WERI-Rb-1 (cell line): ENCODE results near the gene CHRNA10.
"Not testable (repeated sequence)": the region's sequence is repeated elsewhere in the genome, so short reads cannot be mapped to it uniquely, and the experiment has no call there.

Source experiments
- DNase-seq: peaks from one replicate; pipeline ENCODE4 v3.0.0-alpha.2; 2020
- H3K27ac ChIP-seq: fragments of 250-450 bp; sonication (Bioruptor Pico); 2 replicates; pipeline ENCODE4 v1.5.1; 2020; ENCODE audit warnings: mild to moderate bottlenecking, moderate library complexity
- H3K27me3 ChIP-seq: fragments of 250-450 bp; sonication (Bioruptor Pico); 2 replicates; pipeline ENCODE4 v1.5.1; 2021; ENCODE audit warnings: mild to moderate bottlenecking, low read depth, moderate library complexity; ENCODE audit not compliant: insufficient read depth, severe bottlenecking
- H3K36me3 ChIP-seq: fragments of 250-450 bp; sonication (Bioruptor Pico); 2 replicates; pipeline ENCODE4 v1.5.1; 2020; ENCODE audit warnings: mild to moderate bottlenecking, moderate library complexity
- H3K4me3 ChIP-seq: 2 replicates; pipeline ENCODE4 v1.5.1; 2011; ENCODE audit warnings: low read depth, mild to moderate bottlenecking, control low read depth, low read length
- H3K9me3 ChIP-seq: fragments of 250-450 bp; sonication (Bioruptor Pico); 2 replicates; pipeline ENCODE4 v1.5.1; 2021; ENCODE audit warnings: mild to moderate bottlenecking, moderate library complexity; ENCODE audit not compliant: severe bottlenecking
- TF ChIP-seq, protein P1 (sequence below): IDR thresholded peaks from 2 replicates; pipeline ENCODE4 v1.5.1; 2011; ENCODE audit warnings: low read depth, mild to moderate bottlenecking, control low read depth, inconsistent platforms, low read length

Gene CHRNA10

DNA sequence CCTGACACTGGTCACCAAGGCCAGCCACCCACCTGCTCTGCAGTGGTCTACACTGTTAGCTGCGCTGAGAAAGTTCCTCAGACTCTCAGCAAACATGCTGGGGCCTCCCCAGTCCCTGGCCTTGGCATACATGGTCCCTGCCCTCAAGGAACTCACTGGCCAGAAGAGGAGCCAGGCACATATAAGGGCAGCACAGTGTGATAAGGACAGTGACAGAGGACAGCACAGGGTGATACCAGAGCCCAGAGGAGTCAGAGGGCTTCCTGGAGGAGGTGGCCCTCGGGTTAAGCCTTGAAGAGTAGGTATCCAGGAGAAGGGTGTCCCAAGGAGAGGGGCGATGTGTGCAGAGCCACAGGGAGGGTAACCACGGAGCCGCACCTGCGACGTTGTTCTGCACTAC is 25.6 kb downstream of the CHRNA10 start:
- no peak overlapping the region for H3K4me3 ChIP-seq
- TF ChIP-seq, protein P1, sequence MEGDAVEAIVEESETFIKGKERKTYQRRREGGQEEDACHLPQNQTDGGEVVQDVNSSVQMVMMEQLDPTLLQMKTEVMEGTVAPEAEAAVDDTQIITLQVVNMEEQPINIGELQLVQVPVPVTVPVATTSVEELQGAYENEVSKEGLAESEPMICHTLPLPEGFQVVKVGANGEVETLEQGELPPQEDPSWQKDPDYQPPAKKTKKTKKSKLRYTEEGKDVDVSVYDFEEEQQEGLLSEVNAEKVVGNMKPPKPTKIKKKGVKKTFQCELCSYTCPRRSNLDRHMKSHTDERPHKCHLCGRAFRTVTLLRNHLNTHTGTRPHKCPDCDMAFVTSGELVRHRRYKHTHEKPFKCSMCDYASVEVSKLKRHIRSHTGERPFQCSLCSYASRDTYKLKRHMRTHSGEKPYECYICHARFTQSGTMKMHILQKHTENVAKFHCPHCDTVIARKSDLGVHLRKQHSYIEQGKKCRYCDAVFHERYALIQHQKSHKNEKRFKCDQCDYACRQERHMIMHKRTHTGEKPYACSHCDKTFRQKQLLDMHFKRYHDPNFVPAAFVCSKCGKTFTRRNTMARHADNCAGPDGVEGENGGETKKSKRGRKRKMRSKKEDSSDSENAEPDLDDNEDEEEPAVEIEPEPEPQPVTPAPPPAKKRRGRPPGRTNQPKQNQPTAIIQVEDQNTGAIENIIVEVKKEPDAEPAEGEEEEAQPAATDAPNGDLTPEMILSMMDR = no peak
- H3K27me3 ChIP-seq = no peaks in the 10 kb centered on the region

DNA sequence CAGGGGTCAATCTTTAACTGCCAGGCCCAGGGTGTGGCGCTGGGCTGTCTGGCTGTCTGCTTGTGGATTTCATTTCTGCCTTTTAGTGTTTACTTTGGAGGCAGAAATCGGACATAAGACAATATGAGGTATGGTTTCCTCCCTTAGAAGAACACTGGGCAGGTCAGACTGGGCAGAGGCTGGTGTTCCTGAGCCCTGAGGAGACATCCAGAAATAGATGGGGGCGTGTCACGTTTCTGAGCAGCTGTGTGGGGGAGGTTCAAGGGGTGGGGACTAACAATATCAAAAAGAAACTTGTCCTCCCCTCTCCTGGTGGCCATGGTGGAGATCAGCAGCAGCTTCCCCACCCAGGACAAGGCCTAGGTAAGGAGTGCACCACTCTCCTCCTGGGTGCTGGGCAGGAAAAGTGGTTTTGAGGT is 26.4 kb downstream of the CHRNA10 start, which contains the start of gene ART1:
Gene ART1, plus strand, starts transcription at position 312 of the 419 bp plus-strand sequence. CDS start 14,086 bp downstream, outside the sequence.
- H3K9me3 ChIP-seq = no peaks in the 10 kb centered on the region
- no peaks in the 10 kb centered on the region for H3K27me3 ChIP-seq
- H3K36me3 ChIP-seq = no peaks in the 10 kb centered on the region
- H3K27ac ChIP-seq = no peak within 1 kb of the TSS
- TF ChIP-seq, protein P1 = no peak
- H3K4me3 ChIP-seq = no peak within 1 kb of the TSS
- DNase-seq = no peak

More for the DNA sequence above, 25.6 kb downstream of the CHRNA10 start:
- no peaks in the 10 kb centered on the region for H3K36me3 ChIP-seq
- H3K9me3 ChIP-seq = no peaks in the 10 kb centered on the region
- H3K27ac ChIP-seq = no peak overlapping the region
- no peak for DNase-seq

DNA sequence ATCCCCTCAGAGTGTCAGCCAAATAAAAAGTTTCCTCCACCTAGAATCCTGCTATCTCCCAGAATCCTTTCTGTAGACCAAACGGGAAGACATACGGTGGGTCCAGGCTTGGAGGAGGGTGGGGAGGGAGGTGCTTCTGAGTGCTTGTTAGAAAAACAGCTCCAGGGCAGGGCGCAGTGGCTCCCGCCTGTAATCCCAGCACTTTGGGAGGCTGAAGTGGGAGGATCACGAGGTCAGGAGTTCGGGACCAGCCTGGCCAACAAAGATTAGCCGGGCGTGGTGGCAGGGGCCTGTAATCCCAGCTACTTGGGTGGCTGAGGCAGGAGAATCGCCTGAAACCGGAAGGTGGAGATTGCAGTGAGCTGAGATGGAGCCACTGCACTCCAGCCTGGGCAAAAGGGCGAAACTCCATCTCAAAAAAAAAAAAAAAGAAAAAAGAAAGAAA is 28.1 kb downstream of the CHRNA10 start:
- H3K36me3 ChIP-seq, H3K27ac ChIP-seq, H3K27me3 ChIP-seq, H3K9me3 ChIP-seq: not testable (repeated sequence)
- peak overlapping the region; percentile 45 for H3K4me3 ChIP-seq
- peak; percentile 35 for DNase-seq

DNA sequence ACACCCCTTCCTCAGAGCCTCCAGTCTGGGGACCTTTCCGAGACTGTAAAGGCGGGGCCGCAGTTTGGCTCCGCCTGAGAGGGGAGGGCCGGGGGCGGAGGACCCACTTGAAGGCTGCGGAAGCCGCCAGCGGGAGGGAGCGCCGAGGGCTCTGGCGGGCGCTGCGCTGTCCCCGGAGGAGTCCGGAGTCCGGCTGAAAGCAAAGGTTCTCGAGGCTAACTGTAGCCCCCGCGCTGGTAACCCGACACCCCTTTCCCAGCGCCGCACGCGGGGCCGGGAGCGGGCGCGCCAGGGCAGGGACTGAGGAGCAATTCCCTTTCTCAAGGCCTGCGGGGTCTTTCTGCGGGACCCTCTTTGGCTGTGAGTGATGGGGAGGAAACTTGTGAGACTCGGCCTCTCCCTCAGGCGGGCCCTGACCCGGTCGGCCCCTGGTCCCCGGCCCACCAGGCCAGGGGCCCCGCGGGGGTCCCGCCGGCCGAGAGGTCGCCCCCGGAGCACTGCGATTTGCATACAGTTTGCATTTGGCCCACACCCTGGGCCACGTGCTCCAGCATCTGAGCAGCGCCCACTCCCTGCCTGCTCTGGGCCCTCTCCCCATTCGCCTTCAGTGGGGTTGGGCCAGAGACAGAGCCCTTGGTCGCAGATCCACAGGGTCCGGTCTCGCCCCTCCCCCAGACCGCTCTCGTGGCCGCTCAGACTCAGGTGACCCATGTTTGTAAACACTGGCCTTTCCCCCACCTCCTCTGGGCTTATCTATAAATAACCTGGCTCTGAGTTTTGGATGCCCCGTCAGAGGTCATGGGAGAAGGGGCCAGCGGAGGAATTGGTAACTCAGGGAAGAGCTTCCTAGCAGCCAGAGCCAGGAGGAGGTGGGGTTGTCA is 28.9 kb downstream of the CHRNA10 start:
- TF ChIP-seq, protein P1 = no peak

DNA sequence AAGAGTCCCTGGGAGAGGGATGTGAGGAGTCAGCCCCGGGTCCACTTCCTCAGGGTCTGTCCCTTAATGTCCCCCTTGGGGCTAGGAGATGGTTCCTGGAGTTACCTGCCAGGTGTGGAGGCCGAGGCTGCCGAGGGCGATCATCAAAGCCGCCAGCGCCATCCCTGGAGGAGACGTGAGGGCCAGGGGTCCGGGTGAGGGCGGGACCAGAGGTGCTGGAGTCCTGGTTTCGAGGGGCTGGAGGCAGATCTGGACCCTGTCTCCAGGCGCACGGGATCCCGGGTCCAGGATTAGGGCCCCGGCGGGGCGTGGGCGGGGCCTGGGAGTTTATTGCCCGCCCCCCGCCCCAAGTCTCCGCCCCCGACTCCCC is 29.5 kb downstream of the CHRNA10 start, which contains the start of gene ART5:
Gene ART5, minus strand, starts transcription at position 292 of the 370 bp plus-strand sequence. Its CDS starts 130 bp downstream, at position 162.
- peak within 1 kb of the TSS; percentile 45 for H3K4me3 ChIP-seq
- TF ChIP-seq, protein P1 = no peak
- H3K9me3 ChIP-seq = no peaks in the 10 kb centered on the region
- no peaks in the 10 kb centered on the region for H3K27me3 ChIP-seq
- no peak within 1 kb of the TSS for H3K27ac ChIP-seq
- no peak for DNase-seq
- no peaks in the 10 kb centered on the region for H3K36me3 ChIP-seq

More for the DNA sequence above, 28.9 kb downstream of the CHRNA10 start:
- peak; percentile 59 for DNase-seq
- no peaks in the 10 kb centered on the region for H3K9me3 ChIP-seq
- no peaks in the 10 kb centered on the region for H3K36me3 ChIP-seq
- H3K4me3 ChIP-seq = peak overlapping the region; percentile 45
- no peaks in the 10 kb centered on the region for H3K27me3 ChIP-seq
- H3K27ac ChIP-seq = no peak overlapping the region

DNA sequence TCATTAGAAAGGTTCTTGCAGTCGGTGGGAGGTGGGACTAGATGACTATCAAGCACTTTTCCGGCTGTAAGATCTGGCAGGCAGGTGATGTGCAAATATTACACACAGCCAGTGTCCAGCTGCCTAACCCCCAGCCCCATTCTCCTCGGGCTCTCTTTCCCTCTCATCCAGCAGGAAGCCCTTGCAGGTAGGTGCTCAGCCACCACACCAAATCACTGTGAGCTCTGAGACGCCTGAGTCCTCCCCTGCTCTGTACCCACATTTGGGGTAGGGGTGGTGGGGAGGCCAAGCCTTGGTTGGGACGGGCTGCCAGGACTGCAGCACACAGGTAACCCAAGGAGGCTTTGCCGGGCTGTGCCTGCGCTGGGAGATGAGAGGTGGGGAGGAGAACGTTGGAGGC is 30.0 kb downstream of the CHRNA10 start:
- Histone ChIP-seq H3K4me3 (no peak overlapping the region), H3K36me3 (no peaks in the 10 kb centered on the region), H3K27ac (no peak overlapping the region), H3K27me3 (no peaks in the 10 kb centered on the region), H3K9me3 (no peaks in the 10 kb centered on the region)
- DNase-seq = no peak
- TF ChIP-seq, protein P1 = no peak
